ENCODE data around the gene CKS1B.
A peak's percentile ranks its signal among the peaks of the same experiment; 100 is the strongest.
"Not testable (repeated sequence)": the region's sequence is repeated elsewhere in the genome, so short reads cannot be mapped to it uniquely, and the experiment has no call there.

The CKS1B gene

GRCh38 chr1:154966111-154966510 lies 8.4 kb upstream of the CKS1B start:
- no peak for DNase-seq

GRCh38 chr1:154967331-154967950 lies 7.0 kb upstream of the CKS1B start:
- no peak for DNase-seq

GRCh38 chr1:154968731-154969130 lies 5.8 kb upstream of the CKS1B start:
- no peak for DNase-seq

- DNase-seq, result no peak
These were observed 5.2 kb upstream of the CKS1B start for GRCh38 chr1:154969246-154969645.

- no peak for DNase-seq
These were observed 4.5 kb upstream of the CKS1B start for GRCh38 chr1:154969860-154970452.

- DNase-seq, result no peak
These were observed 3.7 kb upstream of the CKS1B start, which contains the start of gene SHC1 for GRCh38 chr1:154970631-154971340. Gene SHC1 (minus strand): TSS chr1:154970747. CDS start chr1:154970526, 221 bp downstream.

GRCh38 chr1:154971341-154971998 lies 3.0 kb upstream of the CKS1B start:
- DNase-seq, result no peak

GRCh38 chr1:154972213-154972516 lies 2.3 kb upstream of the CKS1B start:
- no peak for DNase-seq

GRCh38 chr1:154972517-154973343 lies 1.8 kb upstream of the CKS1B start:
- DNase-seq, result no peak

GRCh38 chr1:154973344-154974101 lies 958 bp upstream of the CKS1B start:
- DNase-seq, result peak; percentile 84

GRCh38 chr1:154974808-154975408 lies 427 bp downstream of the CKS1B start:
- DNase-seq, result peak; percentile 91

GRCh38 chr1:154975409-154976059 lies 1.1 kb downstream of the CKS1B start:
- DNase-seq, result peak; percentile 32

- DNase-seq, result not testable (repeated sequence)
These were observed 3.3 kb downstream of the CKS1B start for GRCh38 chr1:154977762-154978161.

GRCh38 chr1:154978360-154978759 lies 3.9 kb downstream of the CKS1B start:
- DNase-seq, result no peak

- DNase-seq, result no peak
These were observed 7.9 kb downstream of the CKS1B start for GRCh38 chr1:154982341-154982740.

- DNase-seq, result peak; percentile 95
These were observed 8.6 kb downstream of the CKS1B start, which contains the start of gene FLAD1 for GRCh38 chr1:154982897-154983648. Gene FLAD1 (plus strand): TSS chr1:154983344. CDS start chr1:154983695, 351 bp downstream.

GRCh38 chr1:154983776-154984466 lies 9.4 kb downstream of the CKS1B start:
- no peak for DNase-seq

GRCh38 chr1:154986736-154987135 lies 12.3 kb downstream of the CKS1B start:
- DNase-seq, result not testable (repeated sequence)

- no peak for DNase-seq
These were observed 12.8 kb downstream of the CKS1B start for GRCh38 chr1:154987326-154987725.
